GM18909 (cell line): ENCODE measurements around the gene APOA1.

ENCODE experiments used
- ATAC-seq: cut with Tn5 transposase; IDR thresholded peaks from one replicate; pipeline ENCODE4 v1.9.1; 2021; ENCODE audit warnings: mild to moderate bottlenecking; ENCODE audit not compliant: unreplicated experiment, poor library complexity

The APOA1 gene

DNA sequence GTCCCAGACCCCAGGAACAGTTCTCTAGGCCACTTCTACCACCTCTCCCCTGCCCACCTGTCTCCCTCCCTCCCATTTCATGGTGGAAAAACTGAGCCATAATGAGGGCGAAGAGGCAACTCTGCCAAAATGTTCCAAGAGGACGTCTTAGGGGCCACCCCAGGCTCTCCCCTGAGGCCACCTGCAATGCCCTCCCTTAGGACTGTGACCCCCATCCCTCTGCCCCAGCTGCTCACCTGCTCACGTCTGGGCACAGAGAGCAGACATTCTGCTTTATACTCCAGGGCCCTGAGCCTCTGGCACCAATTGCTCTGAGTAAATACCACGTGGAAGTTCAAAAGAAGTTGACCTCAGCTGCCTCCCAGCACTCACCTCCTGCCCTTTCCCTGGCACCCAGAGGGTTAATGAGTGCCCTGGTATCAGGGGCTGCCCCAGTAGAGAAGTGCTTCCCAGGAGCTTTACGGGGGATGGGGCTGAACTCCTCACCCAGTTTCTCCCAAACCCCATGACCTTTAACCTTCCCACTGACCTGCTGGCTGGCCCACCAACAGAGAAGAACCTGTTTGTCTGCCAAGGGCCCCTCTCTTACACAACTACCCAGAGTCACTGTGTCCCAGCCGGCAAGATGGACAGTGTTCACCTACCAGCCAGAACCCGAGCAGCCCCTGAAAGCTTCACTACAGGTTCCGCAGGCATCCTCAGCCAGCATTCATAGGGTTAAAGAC, 45.1 kb downstream of the APOA1 start:
- ATAC-seq = no peak

DNA sequence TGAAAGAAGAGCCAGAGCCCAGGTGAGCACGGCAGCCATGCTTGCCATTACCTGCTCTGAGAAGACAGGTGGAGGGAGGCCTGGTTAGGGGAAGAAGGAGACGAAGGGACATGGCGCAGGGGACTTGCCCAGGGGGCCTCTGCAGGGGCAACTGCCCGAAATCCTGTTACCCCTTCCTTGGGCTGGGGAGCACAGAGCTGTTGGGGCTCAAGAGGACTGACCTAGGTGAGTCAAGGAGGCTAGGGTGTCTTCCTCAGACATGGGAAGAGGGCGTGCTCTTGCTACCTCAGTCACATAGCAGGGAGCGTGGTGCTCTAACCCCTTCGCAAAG, 45.6 kb downstream of the APOA1 start, which contains the start of gene APOA5:
TSS of gene APOA5 (minus strand) at position 67 of the 331 bp plus-strand sequence. CDS start at position 48, 19 bp downstream.
- ATAC-seq = no peak

DNA sequence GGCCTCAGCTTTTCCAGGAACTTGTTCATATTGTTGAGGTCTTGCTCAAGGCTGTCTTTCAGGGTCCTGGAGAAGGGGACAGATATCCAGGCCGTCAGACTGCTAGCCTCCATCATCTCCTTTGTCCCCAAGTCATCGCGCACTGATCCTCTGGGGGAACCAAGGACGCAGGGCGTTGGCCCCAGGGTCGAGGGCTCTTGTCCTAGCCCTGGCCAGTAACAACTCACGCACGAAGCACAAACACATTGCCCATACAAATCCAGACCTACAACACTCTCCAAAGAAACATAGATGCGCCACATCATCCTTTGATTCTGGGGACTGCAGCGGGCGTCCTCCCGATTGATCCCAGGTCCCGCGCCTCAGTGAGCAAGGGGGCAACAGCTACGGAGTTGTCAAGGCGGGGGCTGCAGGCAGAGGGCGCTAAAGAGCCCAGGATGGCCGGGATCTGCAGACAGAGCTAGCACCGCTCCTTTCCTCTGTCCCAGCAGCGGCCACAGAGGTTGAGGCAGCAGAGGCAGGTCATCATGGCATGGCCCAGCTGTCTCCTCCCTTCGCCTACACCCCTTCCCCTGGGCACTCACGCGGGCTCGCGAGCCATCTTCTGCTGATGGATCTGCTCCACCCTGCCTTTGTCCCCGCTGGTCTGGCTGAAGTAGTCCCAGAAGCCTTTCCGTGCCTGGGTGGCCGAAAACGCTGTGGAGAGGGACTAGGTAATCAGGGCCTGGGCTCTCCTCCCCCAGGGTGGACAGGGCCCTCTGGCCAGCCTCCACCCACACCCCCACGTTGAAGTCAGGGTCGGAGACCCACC, 46.2 kb downstream of the APOA1 start:
- peak; percentile 39 for ATAC-seq

DNA sequence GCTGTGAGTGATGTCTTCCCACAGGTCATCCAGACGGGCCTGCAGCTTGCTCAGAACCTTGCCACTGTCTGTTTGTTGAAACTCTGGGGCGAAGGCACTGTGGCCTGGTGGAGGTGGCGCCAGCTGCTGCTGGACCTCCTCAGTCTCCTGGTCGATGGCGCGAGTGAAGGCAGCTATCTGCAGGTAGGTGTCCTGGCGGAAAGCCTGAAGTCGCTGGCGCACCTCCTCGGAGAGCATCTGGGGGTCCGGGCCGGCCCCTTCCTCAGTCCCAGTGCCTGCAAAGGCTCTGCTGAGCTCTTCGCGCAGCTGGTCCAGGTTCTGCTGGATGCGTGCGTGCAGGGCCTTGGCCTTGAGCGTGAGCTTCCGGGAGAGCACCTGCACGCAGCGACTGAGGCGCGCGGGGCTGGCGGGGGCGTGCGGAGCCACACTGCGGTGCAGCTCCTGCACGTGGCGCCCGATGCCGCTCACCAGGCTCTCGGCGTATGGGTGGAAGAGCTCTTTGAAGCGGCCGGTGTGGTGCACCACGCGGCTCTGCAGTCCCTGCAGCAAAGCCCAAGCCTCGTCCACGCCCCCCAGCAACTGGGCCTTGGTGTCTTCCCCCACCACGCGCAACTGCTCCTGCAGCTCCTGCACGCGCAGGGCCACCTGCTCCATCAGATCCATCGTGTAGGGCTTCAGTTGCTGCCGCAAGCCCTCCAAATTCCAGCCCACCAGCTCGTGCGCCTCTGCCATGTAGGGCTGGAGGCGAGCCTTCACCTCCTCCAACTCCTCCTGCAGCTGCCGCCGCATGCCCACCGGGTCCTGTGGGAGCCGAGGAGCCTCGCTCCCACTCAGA, 47.0 kb downstream of the APOA1 start:
- ATAC-seq = no peak

DNA sequence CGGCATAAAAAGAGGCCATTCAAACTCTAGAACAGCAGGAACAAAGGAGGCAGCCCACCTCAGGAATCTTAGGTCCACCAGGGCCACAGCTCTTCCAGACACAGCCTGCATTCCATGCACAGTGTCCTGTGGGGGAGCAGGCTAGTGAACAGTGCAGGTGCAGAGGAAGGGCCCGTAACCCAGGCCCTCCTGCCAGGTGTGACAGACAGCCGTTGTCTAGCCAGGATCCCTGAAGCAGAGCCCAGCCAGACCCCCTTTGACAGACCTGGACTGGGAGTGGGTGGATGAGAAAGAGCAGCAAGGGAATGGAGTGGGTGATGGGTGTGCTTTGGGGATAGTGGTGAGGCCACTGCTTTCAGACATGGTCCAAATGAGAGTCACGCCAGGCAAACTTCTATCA, 48.4 kb downstream of the APOA1 start:
- no peak for ATAC-seq

DNA sequence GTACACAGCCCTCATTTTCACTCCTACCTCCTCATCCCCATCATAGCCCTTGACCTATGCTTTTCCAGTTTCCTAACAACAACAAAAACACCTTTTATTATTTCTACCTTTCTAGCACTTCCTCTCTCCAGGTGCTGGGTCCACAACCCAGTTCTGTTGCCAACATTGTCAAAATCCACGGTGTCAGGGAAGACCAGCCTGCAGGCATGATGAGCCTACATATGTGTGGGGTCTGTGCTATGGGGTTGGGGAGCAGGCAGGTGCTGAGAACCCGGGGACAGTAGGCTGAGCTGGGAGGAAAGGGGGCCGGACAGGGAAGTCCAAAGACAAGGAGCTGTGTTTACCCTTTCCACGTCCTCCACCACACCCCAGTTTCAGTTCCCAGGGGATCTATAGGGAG, 48.9 kb downstream of the APOA1 start:
- ATAC-seq = no peak

DNA sequence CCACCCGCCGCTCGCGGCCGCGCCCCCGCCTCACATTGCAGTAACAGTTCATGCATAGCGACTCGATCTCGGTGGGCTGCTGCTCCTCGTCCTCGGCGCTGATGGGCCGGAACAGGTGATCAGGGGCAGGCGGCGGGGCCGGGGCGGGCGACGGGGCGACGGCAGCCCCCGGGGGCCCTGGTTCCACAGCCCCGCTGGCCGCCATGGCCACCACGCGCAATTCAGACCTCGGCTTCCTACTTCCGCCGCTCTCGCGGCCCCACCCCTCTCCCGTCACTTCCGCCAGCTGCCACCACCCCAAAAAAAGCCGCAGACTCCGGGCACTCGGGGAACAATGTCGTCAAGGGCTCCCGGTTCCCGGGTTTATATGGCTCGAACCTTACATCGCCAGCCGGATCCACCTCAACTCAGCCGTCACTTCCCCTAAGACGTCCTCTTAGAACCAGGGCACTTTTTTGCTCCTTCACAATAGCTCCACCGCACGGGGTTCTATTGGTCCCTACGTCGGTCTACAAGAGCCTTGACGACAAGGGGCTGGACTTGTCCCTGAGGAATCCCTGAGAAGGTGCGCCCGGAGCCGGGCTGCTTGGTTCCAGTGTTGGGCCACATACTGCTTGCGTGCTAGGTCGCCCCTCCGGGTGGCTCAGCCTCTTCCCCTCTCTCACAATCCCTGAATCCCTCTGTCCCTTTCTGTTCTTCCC, 49.5 kb downstream of the APOA1 start, which contains the start of gene ZPR1:
TSS of gene ZPR1 (minus strand) at position 238 of the 701 bp plus-strand sequence. CDS start at position 205, 33 bp downstream.
- ATAC-seq = peak; percentile 86

DNA sequence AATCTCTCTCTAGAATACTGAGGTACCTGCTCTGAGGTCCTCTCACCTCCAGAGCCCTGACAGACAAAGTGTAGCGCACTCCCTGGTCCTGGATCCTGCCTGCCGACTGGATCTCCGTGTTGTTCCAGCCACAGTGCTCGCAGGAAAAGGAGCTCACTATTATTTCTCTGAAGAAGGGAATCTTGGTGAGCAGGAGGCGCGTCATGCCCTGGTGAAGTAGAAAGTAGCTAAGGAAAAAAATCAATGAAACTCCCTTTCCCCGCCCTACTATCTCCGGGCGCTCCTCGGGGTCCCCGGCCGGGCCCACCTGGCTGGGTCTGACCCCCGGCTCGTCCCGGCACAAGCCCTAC, 50.0 kb downstream of the APOA1 start:
- ATAC-seq = no peak

DNA sequence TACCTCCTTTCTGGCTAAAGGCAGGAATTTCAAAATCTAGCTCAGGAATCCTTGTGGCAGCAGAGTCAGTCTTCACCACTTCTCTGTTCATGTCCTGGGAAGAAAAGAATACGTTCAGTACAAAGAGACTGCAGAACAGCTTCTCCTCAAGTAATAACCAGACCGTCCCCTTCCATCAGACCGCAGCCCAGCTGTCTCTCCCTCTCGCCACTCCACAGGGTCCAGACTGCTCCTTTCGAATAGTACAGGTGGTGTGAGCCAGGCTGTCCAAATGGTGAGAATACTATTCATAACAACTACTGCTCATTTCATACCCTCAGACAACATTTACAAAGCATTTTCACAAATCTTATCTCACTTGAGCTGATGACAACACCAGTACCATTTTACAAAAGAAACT, 50.5 kb downstream of the APOA1 start:
- no peak for ATAC-seq

DNA sequence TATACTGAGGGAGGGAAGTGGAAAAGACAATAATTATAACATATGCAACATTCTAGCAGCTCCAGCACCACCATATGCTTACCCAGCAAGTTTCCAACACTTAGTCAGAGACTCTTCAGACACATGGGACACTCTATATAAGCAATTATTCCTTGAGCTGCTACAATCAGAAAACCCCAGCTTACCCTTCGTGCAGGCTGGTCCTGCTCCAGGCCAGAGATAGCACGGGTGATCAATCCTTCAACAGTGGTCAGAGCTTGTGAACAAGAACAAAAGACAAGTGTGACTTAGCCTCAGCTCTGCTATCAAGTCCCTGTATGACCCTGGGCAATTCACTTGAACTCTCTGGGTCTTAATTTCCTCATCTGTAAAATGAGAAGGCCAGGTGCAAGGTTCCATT, 51.1 kb downstream of the APOA1 start:
- ATAC-seq = no peak
